GM23248 (cell line): ENCODE measurements around the gene ACP1. TPM values are rescaled to one million over a fixed set of nuclear protein-coding genes. Genes with fewer than 3 reads are reported as not detected.

ENCODE experiments used
- DNase-seq: peaks from one replicate; pipeline ENCODE4 v3.0.0-alpha.2; 2015
- H2AFZ ChIP-seq: fragments of 200-600 bp; sonication (generic); 2 replicates; pipeline ENCODE4 v1.6.1; 2016; ENCODE audit warnings: antibody characterized with exemption
- H3F3A ChIP-seq: fragments of 200-600 bp; sonication (generic); 2 replicates; pipeline ENCODE4 v1.6.1; 2016; ENCODE audit warnings: mild to moderate bottlenecking, antibody characterized with exemption, mixed run types; ENCODE audit not compliant: insufficient read depth
- H3K27ac ChIP-seq: fragments of 200-600 bp; sonication (generic); 2 replicates; pipeline ENCODE4 v1.5.1; 2016; ENCODE audit warnings: mild to moderate bottlenecking
- H3K27me3 ChIP-seq: fragments of 200-600 bp; sonication (generic); replicated peaks from 2 replicates; pipeline ENCODE4 v1.6.1; 2016; ENCODE audit warnings: mild to moderate bottlenecking; ENCODE audit not compliant: insufficient read depth
- H3K36me3 ChIP-seq: fragments of 200-600 bp; sonication (generic); 2 replicates; pipeline ENCODE4 v1.6.1; 2016; ENCODE audit warnings: low read depth, mild to moderate bottlenecking
- H3K4me1 ChIP-seq: fragments of 200-600 bp; sonication (generic); 2 replicates; pipeline ENCODE4 v1.6.1; 2016; ENCODE audit warnings: mild to moderate bottlenecking; ENCODE audit not compliant: insufficient read depth
- H3K4me2 ChIP-seq: fragments of 200-600 bp; sonication (generic); one replicate; pipeline ENCODE4 v1.6.1; 2016; ENCODE audit warnings: mild to moderate bottlenecking; ENCODE audit not compliant: unreplicated experiment
- H3K4me3 ChIP-seq: fragments of 200-600 bp; sonication (generic); 2 replicates; pipeline ENCODE4 v1.5.1; 2016; ENCODE audit warnings: mild to moderate bottlenecking
- H3K79me2 ChIP-seq: fragments of 200-600 bp; sonication (generic); 2 replicates; pipeline ENCODE4 v1.6.1; 2016; ENCODE audit warnings: mild to moderate bottlenecking; ENCODE audit not compliant: insufficient read depth
- H3K9ac ChIP-seq: fragments of 200-600 bp; sonication (generic); 2 replicates; pipeline ENCODE4 v1.6.1; 2016; ENCODE audit warnings: mild to moderate bottlenecking
- H3K9me2 ChIP-seq: fragments of 200-600 bp; sonication (generic); 2 replicates; pipeline ENCODE4 v1.6.1; 2016; ENCODE audit warnings: mixed run types, mild to moderate bottlenecking, moderate library complexity; ENCODE audit not compliant: insufficient read depth
- H3K9me3 ChIP-seq: fragments of 200-600 bp; sonication (generic); one replicate; pipeline ENCODE4 v1.6.1; 2017; ENCODE audit warnings: low read depth
- H4K20me1 ChIP-seq: fragments of 200-600 bp; sonication (generic); 2 replicates; pipeline ENCODE4 v1.6.0; 2016; ENCODE audit not compliant: insufficient read depth
- EZH2 ChIP-seq: fragments of 200-600 bp; sonication (generic); IDR thresholded peaks from 2 replicates; pipeline ENCODE4 v1.6.1; 2018; ENCODE audit warnings: antibody characterized with exemption, mild to moderate bottlenecking; ENCODE audit not compliant: insufficient read depth, poor library complexity, severe bottlenecking
- EZH2phosphoT487 ChIP-seq: fragments of 200-600 bp; sonication (generic); IDR thresholded peaks from 2 replicates; pipeline ENCODE4 v1.6.1; 2018; ENCODE audit warnings: antibody characterized with exemption, moderate library complexity, mild to moderate bottlenecking, low read depth; ENCODE audit not compliant: insufficient read depth
- WGBS, 2 experiments: methylation state at CpG; one replicate each; pipeline ENCODE4 v1.1.6; 2015 to 2017; ENCODE audit warnings: low lambda C conversion rate in 2 of 2, low coverage in 1 of 2; ENCODE audit errors: missing lambda C conversion rate in 2 of 2; 5-methylcytosine and 5-hydroxymethylcytosine counted together
- in situ Hi-C: fragments of 300-500 bp; cut with MboI; formaldehyde crosslinking; loops from 2 replicates; pipeline ENCODE4 v1.15.0; 2020
- polyA plus RNA-seq: library from polyadenylated mRNA; unstranded; fragments of >200 nt; fragmentation: Nextera tagmentation; extraction: Ambion mirVana; gene quantifications from 2 replicates; pipeline ENCODE4 v1.2.1, GENCODE V29; 2016
- total RNA-seq: library from RNA; depleted of rRNA; stranded (reverse); fragments of >200 nt; shearing (Covaris generic); gene quantifications from 2 replicates; pipeline ENCODE4 v1.2.3, GENCODE V29; 2014

Gene ACP1
- total and polyA plus RNA-seq, 2 experiments from 2014 or later: 116 to 156 TPM

- H3K4me1 ChIP-seq: peaks cover 7% of the 10 kb centered on the region; the same call in 1 of the 2 replicates
- no peaks in the 10 kb centered on the region for H3K9me3 ChIP-seq
- TF ChIP-seq EZH2phosphoT487 (no peak), EZH2 (no peak)
- in situ Hi-C loops: no loop called here
- peaks cover 16% of the 10 kb centered on the region for H3F3A ChIP-seq
- WGBS, 2 experiments: 59 to 61% methylated on average over 4 of the region's 4 CpGs
- no peaks in the 10 kb centered on the region for H4K20me1 ChIP-seq
- DNase-seq: no peak
- no peaks in the 10 kb centered on the region for H3K27me3 ChIP-seq
- H2AFZ ChIP-seq: no peak overlapping the region
- no peak overlapping the region for H3K27ac ChIP-seq
- no peaks in the 10 kb centered on the region for H3K9me2 ChIP-seq
- no peak overlapping the region for H3K4me3 ChIP-seq
- H3K36me3 ChIP-seq: peaks cover 35% of the 10 kb centered on the region
- H3K9ac ChIP-seq: no peak overlapping the region
- H3K4me2 ChIP-seq: no peak overlapping the region
- peaks cover 43% of the 10 kb centered on the region for H3K79me2 ChIP-seq
These were observed 14.6 kb downstream of the ACP1 start for GRCh38 chr2:279366-279765.

GRCh38 chr2:279956-280649 lies 15.4 kb downstream of the ACP1 start:
- H3K9me3 ChIP-seq: no peaks in the 10 kb centered on the region
- in situ Hi-C loops: no loop called here
- no peak for DNase-seq
- 97 to 98% methylated on average over 4 of the region's 4 CpGs for whole genome bisulfite sequencing, 2 experiments
- no peak overlapping the region for H3K4me3 ChIP-seq
- no peak overlapping the region for H3K9ac ChIP-seq
- H3K36me3 ChIP-seq: peaks cover 35% of the 10 kb centered on the region
- H3K9me2 ChIP-seq: no peaks in the 10 kb centered on the region
- H4K20me1 ChIP-seq: no peaks in the 10 kb centered on the region
- H3K27ac ChIP-seq: no peak overlapping the region
- H3K27me3 ChIP-seq: no peaks in the 10 kb centered on the region
- peaks cover 14% of the 10 kb centered on the region for H3K4me1 ChIP-seq
- peaks cover 36% of the 10 kb centered on the region for H3K79me2 ChIP-seq
- H3K4me2 ChIP-seq: no peak overlapping the region
- peaks cover 23% of the 10 kb centered on the region for H3F3A ChIP-seq
- TF ChIP-seq EZH2phosphoT487 (no peak), EZH2 (no peak)
- H2AFZ ChIP-seq: no peak overlapping the region

GRCh38 chr2:280650-281110 lies 15.9 kb downstream of the ACP1 start:
- Histone ChIP-seq H3K9ac (no peak overlapping the region), H3K79me2 (peaks cover 30% of the 10 kb centered on the region), H3K4me3 (no peak overlapping the region), H4K20me1 (no peaks in the 10 kb centered on the region), H3K36me3 (peaks cover 35% of the 10 kb centered on the region), H3K4me2 (no peak overlapping the region), H3K9me3 (no peaks in the 10 kb centered on the region), H3F3A (peaks cover 29% of the 10 kb centered on the region), H3K9me2 (no peaks in the 10 kb centered on the region), H3K27ac (no peak overlapping the region), H3K4me1 (peaks cover 19% of the 10 kb centered on the region), H2AFZ (no peak overlapping the region), H3K27me3 (no peaks in the 10 kb centered on the region)
- DNase-seq: no peak
- no peak for TF ChIP-seq EZH2phosphoT487
- no peak for TF ChIP-seq EZH2
- WGBS, 2 experiments: 96 to 97% methylated on average over 7 of the region's 7 CpGs
- in situ Hi-C loops: no loop called here

DNA sequence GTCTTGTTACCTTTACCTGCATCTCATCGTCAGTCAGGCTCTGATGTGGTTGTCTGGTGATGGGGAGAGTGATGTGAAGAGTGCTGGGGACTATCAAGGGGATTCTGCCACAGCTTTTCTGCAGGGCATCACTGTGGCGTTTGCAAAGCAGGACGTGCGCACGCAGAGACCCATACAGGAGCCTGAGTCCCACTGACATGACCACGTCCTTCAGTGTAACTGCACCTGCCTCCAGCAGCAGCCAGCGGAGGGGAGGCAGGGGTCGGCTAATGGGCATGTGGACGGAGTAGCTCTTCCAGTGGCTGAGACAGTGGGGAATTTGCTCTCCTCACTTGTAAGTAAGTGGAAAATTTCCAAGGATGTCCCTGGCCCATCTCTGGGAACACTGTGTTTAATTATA lies 16.6 kb downstream of the ACP1 start:
- Histone ChIP-seq H3K36me3 (peaks cover 35% of the 10 kb centered on the region), H3K9me3 (no peaks in the 10 kb centered on the region), H3K79me2 (peaks cover 23% of the 10 kb centered on the region), H3K4me1 (peaks cover 24% of the 10 kb centered on the region), H3F3A (peaks cover 36% of the 10 kb centered on the region), H2AFZ (no peak overlapping the region), H3K4me3 (no peak overlapping the region), H3K27ac (no peak overlapping the region), H3K9me2 (no peaks in the 10 kb centered on the region), H3K27me3 (no peaks in the 10 kb centered on the region), H3K4me2 (no peak overlapping the region), H4K20me1 (no peaks in the 10 kb centered on the region), H3K9ac (no peak overlapping the region)
- DNase-seq: no peak
- in situ Hi-C loops: no loop called here
- 97 to 98% methylated on average over 9 of the region's 9 CpGs for WGBS, 2 experiments
- TF ChIP-seq EZH2 (no peak), EZH2phosphoT487 (no peak)
